HepG2 (cell line): Measurements from ENCODE around the gene LAMC3. TPM values are rescaled to one million over a fixed set of nuclear protein-coding genes. Genes with fewer than 3 reads are reported as not detected.

Source experiments
- ARNT2 ChIP-seq: sonication (generic); formaldehyde crosslinking; IDR thresholded peaks from 2 replicates; pipeline ENCODE4 v1.8.0; 2022; ENCODE audit warnings: mild to moderate bottlenecking, low read depth, missing genetic modification reagents, moderate library complexity
- CBX5 ChIP-seq: sonication (generic); formaldehyde crosslinking; IDR thresholded peaks from 2 replicates; pipeline ENCODE4 v1.4.0; 2020; ENCODE audit warnings: missing genetic modification reagents, borderline replicate concordance
- MBNL3 ChIP-seq: fragments of 250-450 bp; sonication (Bioruptor Pico); conservative IDR thresholded peaks from 2 replicates; pipeline ENCODE4 v1.8.0; 2022; ENCODE audit warnings: mild to moderate bottlenecking, inconsistent platforms
- NFE2 ChIP-seq: sonication (generic); formaldehyde crosslinking; IDR thresholded peaks from 2 replicates; pipeline ENCODE4 v1.4.0; 2020; ENCODE audit warnings: missing genetic modification reagents
- RBM39 ChIP-seq: fragments of 200-400 bp; formaldehyde crosslinking; IDR thresholded peaks from one replicate; pipeline ENCODE4 v1.6.1; 2018; ENCODE audit warnings: antibody characterized with exemption, mild to moderate bottlenecking, low read depth, low read length; ENCODE audit not compliant: poor library complexity, severe bottlenecking
- REXO4 ChIP-seq: sonication (generic); formaldehyde crosslinking; IDR thresholded peaks from 2 replicates; pipeline ENCODE4 v1.8.0; 2022; ENCODE audit warnings: missing genetic modification reagents, mild to moderate bottlenecking, borderline replicate concordance
- SP4 ChIP-seq: sonication (generic); formaldehyde crosslinking; IDR thresholded peaks from 2 replicates; pipeline ENCODE4 v1.8.1; 2023; ENCODE audit warnings: mild to moderate bottlenecking, missing genetic modification reagents
- WIZ ChIP-seq: sonication (generic); formaldehyde crosslinking; IDR thresholded peaks from 2 replicates; pipeline ENCODE4 v1.5.1; 2020; ENCODE audit warnings: mild to moderate bottlenecking, missing genetic modification reagents
- ZBTB7A ChIP-seq: sonication (generic); formaldehyde crosslinking; IDR thresholded peaks from 2 replicates; pipeline ENCODE4 v1.8.0; 2022; ENCODE audit warnings: mild to moderate bottlenecking, missing genetic modification reagents
- ZNF572 ChIP-seq: sonication (generic); formaldehyde crosslinking; IDR thresholded peaks from 2 replicates; pipeline ENCODE4 v1.5.1; 2020; ENCODE audit warnings: mild to moderate bottlenecking, missing genetic modification reagents
- ZNF678 ChIP-seq: sonication (generic); formaldehyde crosslinking; IDR thresholded peaks from 2 replicates; pipeline ENCODE4 v1.4.0; 2020; ENCODE audit warnings: mild to moderate bottlenecking, missing genetic modification reagents
- ZNF768 ChIP-seq: sonication (generic); formaldehyde crosslinking; IDR thresholded peaks from 2 replicates; pipeline ENCODE4 v1.4.0; 2020; ENCODE audit warnings: missing genetic modification reagents
- ZSCAN25 ChIP-seq: sonication (generic); formaldehyde crosslinking; IDR thresholded peaks from 2 replicates; pipeline ENCODE4 v1.8.0; 2022; ENCODE audit warnings: mild to moderate bottlenecking, missing genetic modification reagents
- polyA plus RNA-seq, 8 experiments: library from polyadenylated mRNA; depleted of rRNA in 3 of 8; stranded (reverse) in 7 of 8; unstranded in 1 of 8; fragments of >200 nt; fragmentation: Illumina TruSeq in 4 of 8; extraction: Trizol in 4 of 8; gene quantifications; 2 replicates each; pipeline versions ENCODE4 v1.2.1 to v1.2.3, GENCODE V29; 2011 to 2016; ENCODE audit warnings: low read depth in 4 of 8, missing spikeins in 1 of 8, mixed read lengths in 1 of 8; ENCODE audit not compliant: insufficient read depth in 1 of 8
- total RNA-seq, 5 experiments: library from RNA; depleted of rRNA; stranded (reverse); fragments of >200 nt; fragmentation: Illumina TruSeq; extraction: Trizol; gene quantifications; 2 replicates each; pipeline ENCODE4 v1.2.3, GENCODE V29; 2016; ENCODE audit warnings: low read depth in 1 of 5
- TF ChIP-seq, protein P1 (sequence below): sonication (generic); formaldehyde crosslinking; IDR thresholded peaks from 2 replicates; pipeline ENCODE4 v1.4.0; 2020; ENCODE audit warnings: missing genetic modification reagents, borderline replicate concordance
- TF ChIP-seq, protein P2 (sequence below): IDR thresholded peaks from 2 replicates; pipeline ENCODE4 v1.4.0; 2020; ENCODE audit warnings: mild to moderate bottlenecking, missing genetic modification reagents
- TF ChIP-seq, protein P3 (sequence below): sonication (generic); formaldehyde crosslinking; IDR thresholded peaks from 2 replicates; pipeline ENCODE4 v1.4.0; 2020; ENCODE audit warnings: mild to moderate bottlenecking, low read depth, missing genetic modification reagents

LAMC3 gene
- total and polyA plus RNA-seq, 2 of the 13 experiments (the other 11 are each of a cell fraction or from before 2014, with no cell fraction given): 0.07 to 0.57 TPM

DNA sequence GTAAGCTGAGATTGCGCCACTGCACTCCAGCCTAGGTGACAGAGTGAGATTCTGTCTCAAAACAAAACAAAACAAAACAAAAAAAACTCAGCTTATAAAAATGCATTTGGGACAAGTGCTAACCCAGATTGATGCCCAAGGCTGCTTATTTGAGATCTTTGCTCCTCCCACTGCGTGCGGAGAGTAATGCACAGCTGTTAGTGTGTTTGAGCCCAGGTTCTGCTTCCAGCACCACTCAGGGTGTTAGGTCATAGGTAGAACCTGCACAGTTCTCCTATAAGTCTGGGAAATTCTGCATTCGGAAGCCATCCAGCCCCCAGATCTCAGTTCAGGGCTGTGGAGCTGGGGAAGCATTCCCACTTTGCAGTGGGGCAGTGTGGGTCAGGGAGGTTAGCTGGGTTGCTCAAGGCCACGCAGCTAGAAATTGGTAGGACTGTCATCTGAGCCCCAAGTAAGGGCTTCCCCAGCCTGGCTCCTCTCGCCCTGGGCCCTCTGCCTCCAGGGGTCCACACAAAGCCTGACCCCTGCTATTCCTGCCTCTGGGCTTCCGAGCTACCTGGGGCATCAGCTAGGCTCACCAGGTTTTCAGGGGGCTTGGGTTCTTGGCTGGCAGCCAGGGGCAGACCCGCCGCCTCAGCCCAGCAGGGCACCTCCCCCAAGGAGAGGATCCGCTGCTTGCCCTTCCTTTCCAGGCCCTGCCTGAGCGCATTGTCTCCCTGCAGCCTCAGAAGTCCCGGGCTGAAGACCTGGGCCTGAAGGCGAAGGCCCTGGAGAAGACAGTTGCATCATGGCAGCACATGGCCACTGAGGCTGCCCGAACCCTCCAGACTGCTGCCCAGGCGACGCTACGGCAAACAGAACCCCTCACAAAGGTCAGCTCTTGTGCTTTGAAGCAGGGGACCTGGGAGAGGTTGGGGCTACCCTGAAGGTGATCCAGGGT, 69.7 kb downstream of the LAMC3 start (continued):
- TF ChIP-seq, protein P1, sequence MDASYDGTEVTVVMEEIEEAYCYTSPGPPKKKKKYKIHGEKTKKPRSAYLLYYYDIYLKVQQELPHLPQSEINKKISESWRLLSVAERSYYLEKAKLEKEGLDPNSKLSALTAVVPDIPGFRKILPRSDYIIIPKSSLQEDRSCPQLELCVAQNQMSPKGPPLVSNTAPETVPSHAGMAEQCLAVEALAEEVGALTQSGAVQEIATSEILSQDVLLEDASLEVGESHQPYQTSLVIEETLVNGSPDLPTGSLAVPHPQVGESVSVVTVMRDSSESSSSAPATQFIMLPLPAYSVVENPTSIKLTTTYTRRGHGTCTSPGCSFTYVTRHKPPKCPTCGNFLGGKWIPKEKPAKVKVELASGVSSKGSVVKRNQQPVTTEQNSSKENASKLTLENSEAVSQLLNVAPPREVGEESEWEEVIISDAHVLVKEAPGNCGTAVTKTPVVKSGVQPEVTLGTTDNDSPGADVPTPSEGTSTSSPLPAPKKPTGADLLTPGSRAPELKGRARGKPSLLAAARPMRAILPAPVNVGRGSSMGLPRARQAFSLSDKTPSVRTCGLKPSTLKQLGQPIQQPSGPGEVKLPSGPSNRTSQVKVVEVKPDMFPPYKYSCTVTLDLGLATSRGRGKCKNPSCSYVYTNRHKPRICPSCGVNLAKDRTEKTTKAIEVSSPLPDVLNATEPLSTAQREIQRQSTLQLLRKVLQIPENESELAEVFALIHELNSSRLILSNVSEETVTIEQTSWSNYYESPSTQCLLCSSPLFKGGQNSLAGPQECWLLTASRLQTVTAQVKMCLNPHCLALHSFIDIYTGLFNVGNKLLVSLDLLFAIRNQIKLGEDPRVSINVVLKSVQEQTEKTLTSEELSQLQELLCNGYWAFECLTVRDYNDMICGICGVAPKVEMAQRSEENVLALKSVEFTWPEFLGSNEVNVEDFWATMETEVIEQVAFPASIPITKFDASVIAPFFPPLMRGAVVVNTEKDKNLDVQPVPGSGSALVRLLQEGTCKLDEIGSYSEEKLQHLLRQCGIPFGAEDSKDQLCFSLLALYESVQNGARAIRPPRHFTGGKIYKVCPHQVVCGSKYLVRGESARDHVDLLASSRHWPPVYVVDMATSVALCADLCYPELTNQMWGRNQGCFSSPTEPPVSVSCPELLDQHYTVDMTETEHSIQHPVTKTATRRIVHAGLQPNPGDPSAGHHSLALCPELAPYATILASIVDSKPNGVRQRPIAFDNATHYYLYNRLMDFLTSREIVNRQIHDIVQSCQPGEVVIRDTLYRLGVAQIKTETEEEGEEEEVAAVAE (CRISPR knock-in tag): no peak
- TF ChIP-seq ZBTB7A (CRISPR knock-in tag) (no peak), ARNT2 (no peak), REXO4 (no peak), MBNL3 (CRISPR knock-in tag) (no peak), ZSCAN25 (CRISPR knock-in tag) (no peak), WIZ (CRISPR knock-in tag) (no peak), CBX5 (no peak), SP4 (no peak), ZNF678 (no peak), ZNF572 (CRISPR knock-in tag) (no peak), NFE2 (CRISPR knock-in tag) (no peak), RBM39 (no peak), ZNF768 (no peak)
- TF ChIP-seq, protein P2, sequence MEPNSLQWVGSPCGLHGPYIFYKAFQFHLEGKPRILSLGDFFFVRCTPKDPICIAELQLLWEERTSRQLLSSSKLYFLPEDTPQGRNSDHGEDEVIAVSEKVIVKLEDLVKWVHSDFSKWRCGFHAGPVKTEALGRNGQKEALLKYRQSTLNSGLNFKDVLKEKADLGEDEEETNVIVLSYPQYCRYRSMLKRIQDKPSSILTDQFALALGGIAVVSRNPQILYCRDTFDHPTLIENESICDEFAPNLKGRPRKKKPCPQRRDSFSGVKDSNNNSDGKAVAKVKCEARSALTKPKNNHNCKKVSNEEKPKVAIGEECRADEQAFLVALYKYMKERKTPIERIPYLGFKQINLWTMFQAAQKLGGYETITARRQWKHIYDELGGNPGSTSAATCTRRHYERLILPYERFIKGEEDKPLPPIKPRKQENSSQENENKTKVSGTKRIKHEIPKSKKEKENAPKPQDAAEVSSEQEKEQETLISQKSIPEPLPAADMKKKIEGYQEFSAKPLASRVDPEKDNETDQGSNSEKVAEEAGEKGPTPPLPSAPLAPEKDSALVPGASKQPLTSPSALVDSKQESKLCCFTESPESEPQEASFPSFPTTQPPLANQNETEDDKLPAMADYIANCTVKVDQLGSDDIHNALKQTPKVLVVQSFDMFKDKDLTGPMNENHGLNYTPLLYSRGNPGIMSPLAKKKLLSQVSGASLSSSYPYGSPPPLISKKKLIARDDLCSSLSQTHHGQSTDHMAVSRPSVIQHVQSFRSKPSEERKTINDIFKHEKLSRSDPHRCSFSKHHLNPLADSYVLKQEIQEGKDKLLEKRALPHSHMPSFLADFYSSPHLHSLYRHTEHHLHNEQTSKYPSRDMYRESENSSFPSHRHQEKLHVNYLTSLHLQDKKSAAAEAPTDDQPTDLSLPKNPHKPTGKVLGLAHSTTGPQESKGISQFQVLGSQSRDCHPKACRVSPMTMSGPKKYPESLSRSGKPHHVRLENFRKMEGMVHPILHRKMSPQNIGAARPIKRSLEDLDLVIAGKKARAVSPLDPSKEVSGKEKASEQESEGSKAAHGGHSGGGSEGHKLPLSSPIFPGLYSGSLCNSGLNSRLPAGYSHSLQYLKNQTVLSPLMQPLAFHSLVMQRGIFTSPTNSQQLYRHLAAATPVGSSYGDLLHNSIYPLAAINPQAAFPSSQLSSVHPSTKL (CRISPR knock-in tag): no peak
- TF ChIP-seq, protein P3, sequence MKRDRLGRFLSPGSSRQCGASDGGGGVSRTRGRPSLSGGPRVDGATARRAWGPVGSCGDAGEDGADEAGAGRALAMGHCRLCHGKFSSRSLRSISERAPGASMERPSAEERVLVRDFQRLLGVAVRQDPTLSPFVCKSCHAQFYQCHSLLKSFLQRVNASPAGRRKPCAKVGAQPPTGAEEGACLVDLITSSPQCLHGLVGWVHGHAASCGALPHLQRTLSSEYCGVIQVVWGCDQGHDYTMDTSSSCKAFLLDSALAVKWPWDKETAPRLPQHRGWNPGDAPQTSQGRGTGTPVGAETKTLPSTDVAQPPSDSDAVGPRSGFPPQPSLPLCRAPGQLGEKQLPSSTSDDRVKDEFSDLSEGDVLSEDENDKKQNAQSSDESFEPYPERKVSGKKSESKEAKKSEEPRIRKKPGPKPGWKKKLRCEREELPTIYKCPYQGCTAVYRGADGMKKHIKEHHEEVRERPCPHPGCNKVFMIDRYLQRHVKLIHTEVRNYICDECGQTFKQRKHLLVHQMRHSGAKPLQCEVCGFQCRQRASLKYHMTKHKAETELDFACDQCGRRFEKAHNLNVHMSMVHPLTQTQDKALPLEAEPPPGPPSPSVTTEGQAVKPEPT (CRISPR knock-in tag): no peak
